HG02623 (cell line): ENCODE data around the gene LRRC72.
"Not testable (repeated sequence)": the region's sequence is repeated elsewhere in the genome, so short reads cannot be mapped to it uniquely, and the experiment has no call there.

ENCODE experiments used
- ATAC-seq: cut with Tn5 transposase; IDR thresholded peaks from one replicate; pipeline ENCODE4 v1.9.1; 2021; ENCODE audit warnings: moderate library complexity; ENCODE audit not compliant: unreplicated experiment

The LRRC72 gene

GRCh38 chr7:16571941-16572340 is 45.3 kb downstream of the LRRC72 start:
- ATAC-seq: no peak

- ATAC-seq: no peak
Measured at GRCh38 chr7:16579216-16579615, 52.6 kb downstream of the LRRC72 start.

GRCh38 chr7:16581286-16581685 is 54.7 kb downstream of the LRRC72 start:
- ATAC-seq: no peak

- ATAC-seq: no peak
Measured at GRCh38 chr7:16583834-16584233, 57.2 kb downstream of the LRRC72 start.

GRCh38 chr7:16585540-16585939 is 58.9 kb downstream of the LRRC72 start:
- ATAC-seq: no peak

- no peak for ATAC-seq
Measured at GRCh38 chr7:16586081-16586874, 59.7 kb downstream of the LRRC72 start.

- ATAC-seq: no peak
Measured at GRCh38 chr7:16587129-16587528, 60.5 kb downstream of the LRRC72 start.

GRCh38 chr7:16587790-16588189 is 61.2 kb downstream of the LRRC72 start:
- no peak for ATAC-seq

GRCh38 chr7:16589881-16590280 is 63.3 kb downstream of the LRRC72 start:
- no peak for ATAC-seq

- ATAC-seq: no peak
Measured at GRCh38 chr7:16590424-16590823, 63.8 kb downstream of the LRRC72 start.

GRCh38 chr7:16592395-16592794 is 65.8 kb downstream of the LRRC72 start:
- ATAC-seq: no peak

GRCh38 chr7:16594061-16594460 is 67.4 kb downstream of the LRRC72 start:
- no peak for ATAC-seq

GRCh38 chr7:16594676-16595075 is 68.1 kb downstream of the LRRC72 start:
- ATAC-seq: no peak

- ATAC-seq: not testable (repeated sequence)
Measured at GRCh38 chr7:16595596-16595995, 69.0 kb downstream of the LRRC72 start.

- no peak for ATAC-seq
Measured at GRCh38 chr7:16598015-16598414, 71.4 kb downstream of the LRRC72 start.

GRCh38 chr7:16599860-16600259 is 73.2 kb downstream of the LRRC72 start:
- ATAC-seq: no peak

- no peak for ATAC-seq
Measured at GRCh38 chr7:16603633-16604032, 77.0 kb downstream of the LRRC72 start.

- ATAC-seq: no peak
Measured at GRCh38 chr7:16604054-16604453, 77.4 kb downstream of the LRRC72 start.

- ATAC-seq: no peak
Measured at GRCh38 chr7:16606704-16607103, 80.1 kb downstream of the LRRC72 start.

- ATAC-seq: peak; percentile 81
Measured at GRCh38 chr7:16609842-16610450, 83.3 kb downstream of the LRRC72 start.

- ATAC-seq: no peak
Measured at GRCh38 chr7:16611711-16612110, 85.1 kb downstream of the LRRC72 start.

- no peak for ATAC-seq
Measured at GRCh38 chr7:16615228-16615627, 88.6 kb downstream of the LRRC72 start.

- ATAC-seq: no peak
Measured at GRCh38 chr7:16616122-16616521, 89.5 kb downstream of the LRRC72 start.
